ENCODE measurements around the gene DNMBP. TPM values are rescaled to one million over a fixed set of nuclear protein-coding genes. Genes with fewer than 3 reads are reported as not detected.

Gene DNMBP
- total RNA-seq, 6 donors from 2014 or later: 10.1 to 18.9 (median 12.6) TPM

DNA sequence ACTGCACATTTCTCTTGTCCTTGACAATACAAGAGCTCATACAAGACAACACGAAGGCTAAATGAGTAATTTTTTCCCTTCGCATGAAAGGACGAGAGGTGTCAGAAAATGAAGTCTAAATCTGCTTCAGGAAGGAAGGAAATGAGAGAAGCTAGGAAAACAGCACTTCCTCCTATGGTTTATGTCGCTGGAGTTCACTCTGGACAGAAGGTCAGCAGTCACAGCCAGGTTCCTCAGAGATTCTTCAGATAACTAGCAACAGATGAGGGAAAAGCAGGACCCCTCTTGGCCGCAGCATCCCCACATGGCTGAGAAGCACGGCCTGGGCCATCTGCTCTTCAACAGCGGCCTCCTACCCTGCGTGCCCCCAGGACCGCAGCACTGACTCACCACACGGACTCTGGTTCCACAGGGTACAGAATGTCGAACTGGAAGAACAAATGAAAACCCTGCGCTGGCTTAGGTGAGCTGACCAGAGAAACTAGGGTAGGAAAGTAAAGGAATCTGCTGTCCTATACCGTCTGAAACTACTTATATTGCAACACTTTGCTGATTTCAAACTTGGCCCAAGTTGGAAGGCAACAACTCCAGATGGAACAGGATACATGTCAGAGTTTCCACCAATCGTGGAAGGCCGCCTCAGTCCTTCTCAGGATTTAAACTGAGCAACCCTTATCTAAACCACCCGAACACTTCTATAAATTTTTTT, 26.3 kb downstream of the DNMBP start:
- Histone ChIP-seq H3K9me3 (no peaks in the 10 kb centered on the region), H3K4me1 (peaks cover 21 to 29% (median 28%) of the 10 kb centered on the region in 4 donors), H3K27me3 (no peaks in the 10 kb centered on the region), H3K27ac (peak overlapping the region in 3 of 4 donors; percentile 64 to 77 (median 67)), H3K36me3 (no peaks in the 10 kb centered on the region), H3K4me3 (no peak overlapping the region)
- WGBS, 2 donors: 44 to 56% methylated on average over 12 to 16 of the region's 16 CpGs
- peak in 1 of 2 donors; percentile 53 for DNase-seq
- peak; percentile 61 to 81 for ATAC-seq (ENCODE audit: low FRiP score in 2 of 2)
- TF ChIP-seq POLR2AphosphoS5 (IDR thresholded peaks at IDR 0.05) (peak in 1 of 2 donors; percentile 37), EP300 (IDR thresholded peaks at IDR 0.05) (peak in 1 of 4 donors; percentile 27), POLR2A (IDR thresholded peaks at IDR 0.05) (no peak)

- Histone ChIP-seq H3K4me1 (peaks cover 21 to 29% (median 28%) of the 10 kb centered on the region in 4 donors), H3K27ac (peak overlapping the region in 2 of 4 donors; percentile 67 to 77), H3K9me3 (no peaks in the 10 kb centered on the region), H3K36me3 (no peaks in the 10 kb centered on the region), H3K27me3 (no peaks in the 10 kb centered on the region), H3K4me3 (no peak overlapping the region)
- 96 to 98% methylated on average over 4 to 5 of the region's 5 CpGs for WGBS, 2 donors
- DNase-seq: no peak
- no peak for ATAC-seq (ENCODE audit: low FRiP score in 2 of 2)
- TF ChIP-seq EP300 (IDR thresholded peaks at IDR 0.05) (no peak), POLR2A (IDR thresholded peaks at IDR 0.05) (no peak), CTCF (IDR thresholded peaks at IDR 0.05) (no peak), POLR2AphosphoS5 (IDR thresholded peaks at IDR 0.05) (no peak)
These were observed 27.0 kb downstream of the DNMBP start for GRCh38 chr10:99982728-99983127.

- WGBS, 2 donors: 75 to 82% methylated on average over 6 of the region's 6 CpGs
- H3K4me1 ChIP-seq: peaks cover 26 to 35% (median 31%) of the 10 kb centered on the region in 4 donors
- ATAC-seq (ENCODE audit: low FRiP score in 2 of 2): peak in 1 of 2 donors; percentile 29
These were observed 28.1 kb downstream of the DNMBP start for GRCh38 chr10:99981581-99982199.

GRCh38 chr10:99979066-99979685, 30.6 kb downstream of the DNMBP start:
- Histone ChIP-seq H3K9me3 (no peaks in the 10 kb centered on the region), H3K27me3 (no peaks in the 10 kb centered on the region), H3K4me1 (peaks cover 24 to 34% (median 28%) of the 10 kb centered on the region in 4 donors), H3K27ac (no peak overlapping the region), H3K4me3 (no peak overlapping the region), H3K36me3 (no peaks in the 10 kb centered on the region)
- ATAC-seq (ENCODE audit: low FRiP score in 2 of 2) (no peak), DNase-seq (no peak)
- TF ChIP-seq EP300 (IDR thresholded peaks at IDR 0.05): no peak
- no peak for TF ChIP-seq POLR2A (IDR thresholded peaks at IDR 0.05)
- no peak for TF ChIP-seq CTCF (IDR thresholded peaks at IDR 0.05)
- TF ChIP-seq POLR2AphosphoS5 (IDR thresholded peaks at IDR 0.05): no peak
- 89 to 95% methylated on average over 5 of the region's 5 CpGs for WGBS, 2 donors

More at GRCh38 chr10:99981581-99982199, 28.1 kb downstream of the DNMBP start:
- Histone ChIP-seq H3K4me3 (no peak overlapping the region), H3K27ac (peak overlapping the region in 1 of 4 donors; percentile 24), H3K9me3 (no peaks in the 10 kb centered on the region), H3K36me3 (no peaks in the 10 kb centered on the region), H3K27me3 (no peaks in the 10 kb centered on the region)
- TF ChIP-seq POLR2A (IDR thresholded peaks at IDR 0.05) (no peak), CTCF (IDR thresholded peaks at IDR 0.05) (no peak), EP300 (IDR thresholded peaks at IDR 0.05) (no peak)
- no peak for DNase-seq

- Histone ChIP-seq H3K27me3 (no peaks in the 10 kb centered on the region), H3K36me3 (no peaks in the 10 kb centered on the region), H3K4me3 (no peak overlapping the region), H3K9me3 (no peaks in the 10 kb centered on the region), H3K27ac (peak overlapping the region in 1 of 4 donors; percentile 56), H3K4me1 (peaks cover 12 to 22% (median 16%) of the 10 kb centered on the region in 4 donors)
- 95 to 96% methylated on average over 5 of the region's 5 CpGs for WGBS, 2 donors
- ATAC-seq (ENCODE audit: low FRiP score in 2 of 2): no peak
- DNase-seq: no peak
- no peak for TF ChIP-seq POLR2A (IDR thresholded peaks at IDR 0.05)
- TF ChIP-seq CTCF (IDR thresholded peaks at IDR 0.05): no peak
- no peak for TF ChIP-seq EP300 (IDR thresholded peaks at IDR 0.05)
- no peak for TF ChIP-seq POLR2AphosphoS5 (IDR thresholded peaks at IDR 0.05)
These were observed 31.8 kb downstream of the DNMBP start for GRCh38 chr10:99977916-99978315.
